DND-41 (cell line): Measurements from ENCODE around the gene FDPS.

Experiments used
- EZH2 ChIP-seq: IDR thresholded peaks from 3 replicates; pipeline ENCODE4 v1.6.1; 2012; ENCODE audit warnings: borderline replicate concordance, low read depth, mild to moderate bottlenecking, moderate library complexity, low read length, inconsistent platforms; ENCODE audit not compliant: severe bottlenecking
- TF ChIP-seq, protein P1 (sequence below): IDR thresholded peaks from 2 replicates; pipeline ENCODE4 v1.5.1; 2012; ENCODE audit warnings: borderline replicate concordance, low read length, moderate library complexity, mild to moderate bottlenecking; ENCODE audit not compliant: poor library complexity, severe bottlenecking; ENCODE audit errors: extremely low read depth

DNA sequence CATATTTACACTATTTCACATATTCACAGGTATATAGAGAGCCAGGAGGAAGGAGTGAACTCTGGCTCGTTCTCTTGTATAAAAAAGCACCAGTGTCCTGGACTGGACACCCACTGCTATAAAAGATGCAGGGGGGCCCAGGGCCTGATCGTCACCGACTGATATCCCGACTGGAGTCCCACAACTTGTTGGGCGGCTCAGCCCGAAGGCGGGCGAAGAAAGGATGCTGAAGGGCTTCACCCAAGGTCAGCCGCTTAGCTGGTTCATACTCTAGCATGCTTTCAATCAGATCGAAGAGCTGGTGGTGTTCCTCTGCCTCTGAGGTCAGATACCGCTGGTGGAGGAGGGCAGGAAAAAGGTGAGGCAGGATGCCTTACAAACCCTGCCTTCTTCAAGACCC, 45.6 kb upstream of the FDPS start:
- TF ChIP-seq, protein P1, sequence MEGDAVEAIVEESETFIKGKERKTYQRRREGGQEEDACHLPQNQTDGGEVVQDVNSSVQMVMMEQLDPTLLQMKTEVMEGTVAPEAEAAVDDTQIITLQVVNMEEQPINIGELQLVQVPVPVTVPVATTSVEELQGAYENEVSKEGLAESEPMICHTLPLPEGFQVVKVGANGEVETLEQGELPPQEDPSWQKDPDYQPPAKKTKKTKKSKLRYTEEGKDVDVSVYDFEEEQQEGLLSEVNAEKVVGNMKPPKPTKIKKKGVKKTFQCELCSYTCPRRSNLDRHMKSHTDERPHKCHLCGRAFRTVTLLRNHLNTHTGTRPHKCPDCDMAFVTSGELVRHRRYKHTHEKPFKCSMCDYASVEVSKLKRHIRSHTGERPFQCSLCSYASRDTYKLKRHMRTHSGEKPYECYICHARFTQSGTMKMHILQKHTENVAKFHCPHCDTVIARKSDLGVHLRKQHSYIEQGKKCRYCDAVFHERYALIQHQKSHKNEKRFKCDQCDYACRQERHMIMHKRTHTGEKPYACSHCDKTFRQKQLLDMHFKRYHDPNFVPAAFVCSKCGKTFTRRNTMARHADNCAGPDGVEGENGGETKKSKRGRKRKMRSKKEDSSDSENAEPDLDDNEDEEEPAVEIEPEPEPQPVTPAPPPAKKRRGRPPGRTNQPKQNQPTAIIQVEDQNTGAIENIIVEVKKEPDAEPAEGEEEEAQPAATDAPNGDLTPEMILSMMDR, result no peak
- TF ChIP-seq EZH2, result no peak
